Measurements from ENCODE around the gene AMMECR1.
"Not testable (repeated sequence)": the region's sequence is repeated elsewhere in the genome, so short reads cannot be mapped to it uniquely, and the experiment has no call there.

AMMECR1 gene
- 29.7 to 35.1 reads per million in 2 donors for total RNA-seq

DNA sequence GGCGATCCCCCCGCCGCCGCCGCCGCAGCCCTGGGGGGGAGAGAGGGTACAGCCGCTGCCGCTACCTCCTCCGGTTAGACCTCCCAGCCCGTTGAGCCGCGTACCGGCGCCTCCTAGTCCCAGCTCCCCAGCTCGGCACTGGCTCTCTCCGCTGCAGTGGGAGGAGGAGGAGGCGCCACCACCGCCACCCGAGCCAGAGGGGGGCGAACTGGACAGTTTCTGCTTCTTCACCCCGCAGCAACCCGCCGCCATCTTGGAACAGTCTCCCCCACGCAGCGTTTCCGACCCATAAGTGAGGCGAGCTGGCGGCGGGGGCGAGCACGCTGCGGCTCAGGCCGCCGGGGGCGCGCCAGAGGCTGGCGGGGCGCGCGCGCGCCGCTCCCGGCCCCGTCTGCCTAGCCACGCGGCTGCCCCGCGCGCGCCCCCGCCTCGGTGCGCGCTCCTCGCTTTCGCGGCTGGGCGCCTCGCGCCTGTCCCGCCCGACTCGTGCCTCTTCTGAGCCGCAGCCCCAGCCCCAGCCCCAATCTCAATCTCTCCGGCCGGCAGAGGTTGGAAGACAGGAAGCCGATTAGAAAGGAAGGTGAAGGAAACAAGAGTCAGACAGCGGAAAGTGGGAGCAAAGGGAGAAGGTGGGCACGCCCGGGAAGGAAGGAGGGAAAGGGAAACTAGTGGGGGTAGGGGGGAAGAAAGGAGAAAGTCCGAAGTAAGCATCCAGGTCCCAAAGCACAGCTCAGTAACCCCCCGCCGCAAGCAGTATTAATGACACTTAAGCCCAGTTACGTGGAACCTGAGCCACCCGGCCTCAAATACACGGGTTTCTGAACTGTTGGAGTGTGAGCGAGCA, at the start of gene AMMECR1:
Gene AMMECR1, minus strand, starts transcription at position 266 of the 844 bp plus-strand sequence. Its CDS starts 14 bp downstream, at position 252.
- DNase-seq, result peak; percentile 66

GRCh38 chrX:110363244-110363643, 45.4 kb upstream of the AMMECR1 start:
- DNase-seq, result no peak

- DNase-seq, result no peak
Observed at GRCh38 chrX:110359273-110359672, 41.4 kb upstream of the AMMECR1 start.

DNA sequence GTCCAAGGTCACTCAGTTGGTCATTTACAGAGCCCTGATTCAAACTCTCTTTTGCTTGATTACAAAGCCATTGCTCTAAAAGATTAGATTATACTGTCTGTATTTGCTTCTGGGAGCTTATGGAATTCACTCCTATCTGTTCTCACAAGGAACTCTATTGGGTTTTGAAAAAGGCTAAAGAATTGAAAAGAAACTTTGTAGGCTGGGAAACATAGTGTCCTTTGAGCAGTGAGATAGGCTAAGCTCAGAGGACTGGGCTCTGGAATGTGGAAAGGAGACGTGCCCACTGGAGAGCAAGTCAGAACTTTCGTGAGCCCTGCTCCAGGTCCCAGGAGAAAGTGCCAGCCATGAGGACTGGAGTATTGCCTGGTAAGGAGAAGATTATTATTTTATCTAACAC, 40.7 kb upstream of the AMMECR1 start, which contains the start of gene RTL9:
Gene RTL9, plus strand, starts transcription at position 301 of the 400 bp plus-strand sequence. CDS start 91,770 bp downstream, outside the sequence.
- no peak for DNase-seq

DNA sequence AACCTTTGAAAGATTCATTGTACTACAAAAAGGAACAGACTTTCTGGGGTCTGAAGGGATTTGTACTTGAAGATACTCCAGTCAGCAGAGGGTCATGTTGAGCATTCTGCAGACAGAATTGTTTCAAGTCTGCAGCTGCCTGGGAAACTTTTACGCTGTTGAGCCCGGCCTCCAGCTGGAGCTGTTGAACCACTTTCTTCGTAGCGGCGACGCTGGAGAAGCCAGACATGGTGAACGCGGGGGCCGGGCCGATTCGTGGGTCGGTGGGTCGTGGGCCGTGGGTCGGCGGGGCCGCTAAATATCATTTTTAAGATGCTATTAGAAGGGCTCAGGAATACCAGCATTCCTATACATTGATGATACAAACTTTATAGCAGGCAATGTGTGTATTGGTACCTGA, 28.8 kb upstream of the AMMECR1 start:
- no peak for DNase-seq

- no peak for DNase-seq
Observed at GRCh38 chrX:110341189-110342035, 23.5 kb upstream of the AMMECR1 start.

GRCh38 chrX:110338935-110339334, 21.1 kb upstream of the AMMECR1 start:
- no peak for DNase-seq

- not testable (repeated sequence) for DNase-seq
Observed at GRCh38 chrX:110333458-110333857, 15.6 kb upstream of the AMMECR1 start.

- no peak for DNase-seq
Observed at GRCh38 chrX:110331444-110332030, 13.7 kb upstream of the AMMECR1 start.

DNA sequence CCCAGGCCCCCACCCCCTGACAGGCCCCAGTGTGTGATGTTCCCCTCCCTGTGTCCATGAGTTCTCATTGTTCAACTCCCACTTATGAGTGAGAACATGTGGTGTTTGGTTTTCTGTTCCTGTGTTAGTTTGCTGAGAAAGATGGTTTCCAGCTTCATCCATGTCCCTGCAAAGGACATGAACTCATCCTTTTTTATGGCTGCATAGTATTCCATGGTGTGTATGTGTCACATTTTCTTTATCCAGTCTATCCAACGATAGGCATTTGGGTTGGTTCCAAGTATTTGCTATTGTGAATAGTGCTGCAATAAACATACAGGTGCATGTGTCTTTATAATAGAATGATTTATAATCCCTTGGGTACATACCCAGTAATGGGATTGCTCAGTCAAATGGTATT, 10.7 kb upstream of the AMMECR1 start:
- DNase-seq, result not testable (repeated sequence)

DNA sequence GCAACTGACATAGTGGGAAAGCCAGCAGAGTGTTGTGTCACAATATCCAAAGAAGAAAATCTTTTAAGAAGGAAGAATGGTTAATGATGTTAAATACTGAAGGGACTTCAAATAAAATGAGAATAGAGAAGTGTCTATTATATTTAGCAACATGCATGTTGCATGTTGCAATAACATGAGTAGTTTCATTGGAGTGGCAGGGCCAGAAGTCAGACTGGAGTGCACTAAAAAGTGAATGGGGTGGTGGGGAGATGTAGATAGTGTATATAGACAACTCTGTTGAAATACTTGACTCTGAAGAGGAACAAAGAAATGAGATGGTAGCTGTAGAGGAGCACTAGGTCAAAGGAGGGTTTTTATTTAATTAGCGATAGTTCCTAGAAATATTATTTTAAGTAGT, 9.5 kb upstream of the AMMECR1 start:
- DNase-seq, result no peak

GRCh38 chrX:110326712-110327111, 8.8 kb upstream of the AMMECR1 start:
- DNase-seq, result no peak

DNA sequence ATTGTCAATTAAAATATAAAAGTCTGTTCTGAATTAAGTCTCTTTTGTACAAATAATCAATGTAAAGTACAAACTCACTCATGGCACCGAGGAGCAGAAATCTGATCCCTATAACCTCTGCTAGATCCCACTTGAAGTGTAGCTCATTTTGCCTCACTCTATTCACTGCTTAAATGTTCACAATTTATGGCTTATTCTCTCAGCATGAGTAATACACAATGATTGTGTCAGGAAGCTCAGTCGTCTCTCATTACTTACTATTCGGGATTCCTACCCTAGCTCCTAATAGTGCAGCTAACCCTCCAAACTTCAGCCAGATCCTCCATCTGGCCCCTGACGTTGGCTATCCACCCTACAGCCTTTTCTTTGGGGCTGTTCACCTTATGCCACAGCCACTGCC, 4.7 kb upstream of the AMMECR1 start:
- DNase-seq, result no peak

GRCh38 chrX:110321670-110322069, 3.8 kb upstream of the AMMECR1 start:
- no peak for DNase-seq

GRCh38 chrX:110321081-110321480, 3.2 kb upstream of the AMMECR1 start:
- DNase-seq, result no peak

GRCh38 chrX:110320381-110320987, 2.6 kb upstream of the AMMECR1 start:
- DNase-seq, result no peak

DNA sequence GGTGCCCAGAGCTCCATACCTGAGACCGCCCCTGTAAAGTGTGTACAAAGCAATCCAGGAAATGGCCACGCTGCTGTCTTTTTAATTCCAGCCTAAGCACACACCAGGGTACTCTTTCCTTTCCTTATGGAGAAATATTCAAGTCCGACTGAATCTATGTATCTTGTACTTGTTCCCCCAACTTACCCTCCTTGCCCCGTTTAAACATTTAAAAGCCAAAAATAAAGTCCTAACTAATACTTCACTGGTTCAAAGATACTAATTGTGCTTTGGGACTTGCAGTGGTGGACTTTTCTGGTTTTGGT, 731 bp upstream of the AMMECR1 start:
- DNase-seq, result no peak

- peak; percentile 12 for DNase-seq
Observed at GRCh38 chrX:110317061-110317819, 645 bp downstream of the AMMECR1 start.

GRCh38 chrX:110316351-110317060, 1.4 kb downstream of the AMMECR1 start:
- DNase-seq, result no peak

- no peak for DNase-seq
Observed at GRCh38 chrX:110315551-110315950, 2.3 kb downstream of the AMMECR1 start.

GRCh38 chrX:110311437-110312230, 6.3 kb downstream of the AMMECR1 start:
- no peak for DNase-seq

Measured in activated gamma-delta T cell (primary cell).